Nasal cavity respiratory epithelium epithelial cell of viscerocranial mucosa (primary cell): ENCODE data around the gene ESPNL. TPM values are rescaled to one million over a fixed set of nuclear protein-coding genes. Genes with fewer than 3 reads are reported as not detected.

Source experiments
- total RNA-seq: library from RNA; depleted of rRNA; stranded (reverse); fragments of >200 nt; gene quantifications from 2 replicates; pipeline ENCODE4 v1.2.3, GENCODE V29; 2014

The ESPNL gene, protein sequence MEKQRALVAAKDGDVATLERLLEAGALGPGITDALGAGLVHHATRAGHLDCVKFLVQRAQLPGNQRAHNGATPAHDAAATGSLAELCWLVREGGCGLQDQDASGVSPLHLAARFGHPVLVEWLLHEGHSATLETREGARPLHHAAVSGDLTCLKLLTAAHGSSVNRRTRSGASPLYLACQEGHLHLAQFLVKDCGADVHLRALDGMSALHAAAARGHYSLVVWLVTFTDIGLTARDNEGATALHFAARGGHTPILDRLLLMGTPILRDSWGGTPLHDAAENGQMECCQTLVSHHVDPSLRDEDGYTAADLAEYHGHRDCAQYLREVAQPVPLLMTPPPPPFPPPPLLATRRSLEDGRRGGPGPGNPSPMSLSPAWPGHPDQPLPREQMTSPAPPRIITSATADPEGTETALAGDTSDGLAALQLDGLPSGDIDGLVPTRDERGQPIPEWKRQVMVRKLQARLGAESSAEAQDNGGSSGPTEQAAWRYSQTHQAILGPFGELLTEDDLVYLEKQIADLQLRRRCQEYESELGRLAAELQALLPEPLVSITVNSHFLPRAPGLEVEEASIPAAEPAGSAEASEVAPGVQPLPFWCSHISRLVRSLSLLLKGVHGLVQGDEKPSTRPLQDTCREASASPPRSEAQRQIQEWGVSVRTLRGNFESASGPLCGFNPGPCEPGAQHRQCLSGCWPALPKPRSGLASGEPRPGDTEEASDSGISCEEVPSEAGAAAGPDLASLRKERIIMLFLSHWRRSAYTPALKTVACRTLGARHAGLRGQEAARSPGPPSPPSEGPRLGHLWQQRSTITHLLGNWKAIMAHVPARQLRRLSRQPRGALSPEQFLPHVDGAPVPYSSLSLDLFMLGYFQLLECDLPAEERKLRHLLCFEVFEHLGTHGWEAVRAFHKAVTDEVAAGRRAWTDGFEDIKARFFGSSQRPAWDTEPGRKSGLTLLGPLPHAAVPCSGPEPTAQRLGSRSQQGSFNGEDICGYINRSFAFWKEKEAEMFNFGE
- total RNA-seq, result under 0.01 and 0.14 TPM in 2 replicates

DNA sequence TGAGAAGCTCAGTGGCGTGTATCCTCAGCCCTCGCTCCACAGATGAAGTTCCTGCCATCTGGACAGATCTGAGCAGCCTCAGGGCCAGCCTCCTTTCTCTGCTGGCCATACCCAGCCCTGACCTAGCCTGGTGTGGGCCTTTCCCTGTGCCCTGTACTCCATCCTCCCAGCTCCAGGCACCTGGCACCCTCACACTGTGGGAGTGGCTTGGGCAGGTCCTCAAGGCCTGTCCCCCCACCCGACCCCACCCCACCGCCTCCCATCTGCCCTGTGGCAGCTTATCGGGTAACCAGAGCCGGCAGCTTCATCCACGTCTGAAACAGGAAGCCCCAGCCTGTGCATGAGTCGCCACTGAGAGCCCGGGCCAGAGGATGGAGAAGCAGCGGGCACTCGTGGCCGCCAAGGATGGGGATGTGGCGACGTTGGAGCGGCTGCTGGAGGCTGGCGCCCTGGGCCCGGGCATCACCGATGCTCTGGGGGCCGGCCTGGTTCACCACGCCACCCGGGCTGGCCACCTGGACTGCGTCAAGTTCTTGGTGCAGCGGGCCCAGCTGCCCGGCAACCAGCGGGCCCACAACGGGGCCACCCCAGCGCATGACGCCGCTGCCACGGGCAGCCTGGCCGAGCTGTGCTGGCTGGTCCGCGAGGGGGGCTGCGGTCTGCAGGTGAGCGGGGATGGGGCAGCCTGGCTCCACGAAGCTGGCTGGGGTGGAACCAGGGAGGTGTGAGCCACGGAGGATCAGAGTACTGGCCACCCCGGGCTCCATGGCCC, at the start of gene ESPNL:
Gene ESPNL (plus strand): TSS at position 292 of the 772 bp plus-strand sequence. CDS start 80 bp downstream, at position 372.

DNA sequence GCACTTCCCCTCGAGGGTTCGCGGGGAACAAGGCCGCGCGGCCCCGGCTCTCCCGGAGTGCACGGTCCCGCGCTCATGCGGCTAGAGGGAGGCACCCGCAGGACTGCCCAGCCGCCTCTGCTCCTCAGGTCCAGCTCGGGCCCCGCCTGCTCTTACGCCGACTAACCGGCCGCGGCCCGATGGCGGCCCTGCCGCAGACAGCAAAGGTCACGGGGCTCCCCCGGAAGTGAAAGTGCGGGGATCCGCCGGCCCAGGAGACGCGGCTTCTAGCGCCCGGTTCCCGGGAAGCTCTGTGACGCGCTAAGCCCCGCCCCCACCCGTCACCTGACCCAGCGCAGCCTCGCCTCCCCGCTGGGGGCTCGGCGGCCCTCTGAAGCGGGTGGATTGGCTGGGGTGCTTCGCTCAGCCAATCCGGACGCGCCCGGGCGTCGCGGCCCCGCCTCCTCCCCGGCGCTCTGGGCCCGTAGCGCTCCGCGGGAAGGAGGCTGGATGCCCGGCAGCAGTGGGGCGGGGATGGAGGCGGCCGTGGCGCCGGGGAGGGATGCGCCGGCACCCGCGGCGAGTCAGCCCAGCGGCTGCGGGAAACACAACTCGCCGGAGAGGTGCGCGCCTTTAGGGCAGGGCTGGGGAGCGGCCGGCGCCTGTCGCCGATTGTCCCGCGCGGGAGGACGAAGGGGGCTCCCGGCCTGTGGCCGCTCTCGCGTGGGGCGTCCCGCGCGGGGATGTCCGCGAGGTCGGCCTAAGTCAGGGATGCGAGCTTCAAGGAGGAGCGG, 39.4 kb upstream of the ESPNL start, which contains the start of gene SCLY:
Gene SCLY (plus strand): TSS at position 460 of the 773 bp plus-strand sequence. CDS start 54 bp downstream, at position 514.

DNA sequence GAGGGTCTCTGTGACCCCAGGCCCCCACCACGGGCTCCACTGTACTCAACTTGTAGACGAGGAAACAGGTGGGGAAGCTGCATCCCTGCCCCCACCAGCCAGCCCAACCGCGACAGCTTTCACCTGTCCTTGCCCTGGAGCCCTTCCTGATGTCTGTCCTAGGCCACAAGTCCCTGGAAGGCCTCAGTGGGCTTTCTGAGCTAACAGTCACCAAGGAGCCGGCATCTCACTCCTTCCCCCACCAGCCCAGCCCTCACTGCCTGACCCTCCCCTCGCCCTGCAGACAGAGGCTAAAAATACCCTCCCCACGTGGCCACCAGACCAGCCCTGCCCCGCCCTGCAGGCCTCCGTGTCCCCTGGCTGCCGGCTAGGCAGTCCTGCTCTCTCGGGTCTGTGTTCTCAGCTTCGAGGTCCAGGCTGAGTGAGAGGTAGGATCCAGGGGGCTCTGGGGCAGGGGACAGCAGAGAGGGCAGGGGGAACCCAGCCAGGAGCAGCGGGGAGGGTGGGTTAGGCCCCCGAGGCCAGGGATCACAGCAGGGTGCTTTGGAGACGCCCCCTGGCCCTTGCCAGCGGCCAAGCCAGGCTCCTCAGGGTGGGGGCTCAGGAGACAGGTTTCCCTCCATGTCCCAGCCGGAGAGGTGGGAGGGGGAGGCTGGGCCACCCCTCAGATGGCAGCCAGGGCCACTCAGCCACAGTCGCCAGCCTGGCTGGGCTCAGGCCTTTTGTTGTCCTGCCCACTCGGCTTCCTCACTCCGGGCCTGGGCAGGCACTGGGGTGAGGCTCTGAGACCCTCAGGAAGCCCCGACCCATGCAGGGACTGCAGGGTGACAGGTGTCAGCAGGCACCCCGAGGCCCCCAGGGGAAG, 38.4 kb downstream of the ESPNL start, which contains the start of gene KLHL30:
Gene KLHL30 (plus strand): TSS at position 338 of the 865 bp plus-strand sequence. CDS start 2,087 bp downstream, outside the sequence.

DNA sequence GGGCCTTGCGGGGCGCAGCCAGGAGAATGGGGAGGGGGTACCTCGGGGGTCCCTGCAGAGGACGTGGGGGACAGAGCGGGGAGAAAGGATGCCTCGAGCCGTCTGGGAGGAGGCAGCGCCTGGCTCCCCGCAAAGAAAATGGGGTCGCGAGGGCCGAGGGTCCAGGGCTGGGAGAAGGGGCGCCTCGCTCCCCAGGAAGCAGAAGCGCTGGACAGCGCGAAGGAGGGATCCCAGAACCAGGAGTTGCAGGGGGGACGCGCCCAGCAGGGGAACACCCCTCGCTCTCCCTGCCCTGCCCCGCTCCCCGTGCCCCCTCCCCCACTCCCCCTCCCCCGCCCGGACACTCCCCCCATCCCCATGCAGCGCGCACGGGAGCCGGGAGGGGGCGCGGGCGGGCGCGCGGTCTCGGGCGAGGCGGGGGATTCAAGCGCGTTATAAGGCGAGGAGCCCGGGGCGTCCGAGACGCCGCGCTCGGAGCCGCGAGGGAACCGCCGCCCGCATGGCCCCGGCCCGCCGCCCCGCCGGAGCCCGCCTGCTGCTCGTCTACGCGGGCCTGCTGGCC, 58.5 kb downstream of the ESPNL start, which contains the start of gene ERFE:
Gene ERFE (plus strand): TSS at position 462 of the 562 bp plus-strand sequence. CDS start 38 bp downstream, at position 500.

Other genes with a start within 250 kb of the ESPNL start
- 0.34 and 3.9 TPM in 2 replicates for gene RAMP1, start 240.7 kb upstream of the ESPNL start, total RNA-seq
- gene UBE2F, start 133.3 kb upstream of the ESPNL start, total RNA-seq, result 78.9 and 81.8 TPM in 2 replicates
- gene SCLY, start 39.3 kb upstream of the ESPNL start, total RNA-seq, result 19.5 and 25.4 TPM in 2 replicates
- 0.34 and 0.36 TPM in 2 replicates for gene KLHL30, start 38.3 kb downstream of the ESPNL start, total RNA-seq
- 3.2 and 3.8 TPM in 2 replicates for gene ERFE, start 58.6 kb downstream of the ESPNL start, total RNA-seq
- gene ILKAP, start 103.4 kb downstream of the ESPNL start, total RNA-seq, result 23.6 and 30.5 TPM in 2 replicates
- gene HES6, start 139.7 kb downstream of the ESPNL start, total RNA-seq, result 3.4 and 23.2 TPM in 2 replicates
- gene PER2, start 188.3 kb downstream of the ESPNL start, total RNA-seq, result 11.3 and 20.5 TPM in 2 replicates
- 8.5 and 18.9 TPM in 2 replicates for gene TRAF3IP1, start 220.2 kb downstream of the ESPNL start, total RNA-seq